Measurements from ENCODE around the gene EPS15. TPM values are rescaled to one million over a fixed set of nuclear protein-coding genes. Genes with fewer than 3 reads are reported as not detected.

The EPS15 gene
- total and polyA plus RNA-seq, 9 of the 15 experiments (the other 6 are each of a cell fraction or from before 2014, with no cell fraction given) = 23.1 to 69.0 (median 41.7) TPM

DNA sequence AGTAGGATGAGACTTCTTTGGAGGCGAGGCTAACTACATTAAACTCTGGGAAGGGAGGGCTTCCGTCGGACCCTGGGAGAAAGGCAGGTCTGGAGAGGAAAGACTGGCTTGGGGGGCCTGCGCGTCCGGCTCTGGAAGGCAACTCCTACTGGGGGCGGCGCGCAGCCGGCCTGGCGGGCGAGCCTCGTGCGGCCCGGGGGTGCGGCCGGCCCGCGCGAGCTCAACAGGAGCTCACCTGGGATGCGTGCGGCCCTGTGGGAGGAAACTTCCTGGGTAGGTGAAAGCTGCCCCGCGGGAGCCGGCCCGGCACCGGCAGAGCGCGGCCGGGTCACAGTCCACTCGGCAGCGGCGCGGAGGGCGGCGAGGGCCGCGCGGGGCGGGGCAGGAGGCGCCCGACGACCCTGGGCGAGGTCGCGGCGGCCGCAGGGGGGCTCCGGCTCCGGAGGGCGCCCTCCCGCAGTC lies 449 bp downstream of the EPS15 start (continued):
- no peak for TF ChIP-seq REST (IDR thresholded peaks at IDR 0.05; ENCODE audit: borderline replicate concordance)
- peak; percentile 47; the same call in 1 of the 2 replicates for TF ChIP-seq REST (CRISPR knock-in tag; IDR thresholded peaks at IDR 0.05; ENCODE audit: low read depth)
- TF ChIP-seq HBP1 (CRISPR knock-in tag; IDR thresholded peaks at IDR 0.05) = no peak
- TF ChIP-seq FOXM1 (IDR thresholded peaks at IDR 0.05; ENCODE audit: low read depth) = no peak
- no peak for TF ChIP-seq FOXM1 (CRISPR knock-in tag; IDR thresholded peaks at IDR 0.05; ENCODE audit: low read depth)
- TF ChIP-seq, protein P1, sequence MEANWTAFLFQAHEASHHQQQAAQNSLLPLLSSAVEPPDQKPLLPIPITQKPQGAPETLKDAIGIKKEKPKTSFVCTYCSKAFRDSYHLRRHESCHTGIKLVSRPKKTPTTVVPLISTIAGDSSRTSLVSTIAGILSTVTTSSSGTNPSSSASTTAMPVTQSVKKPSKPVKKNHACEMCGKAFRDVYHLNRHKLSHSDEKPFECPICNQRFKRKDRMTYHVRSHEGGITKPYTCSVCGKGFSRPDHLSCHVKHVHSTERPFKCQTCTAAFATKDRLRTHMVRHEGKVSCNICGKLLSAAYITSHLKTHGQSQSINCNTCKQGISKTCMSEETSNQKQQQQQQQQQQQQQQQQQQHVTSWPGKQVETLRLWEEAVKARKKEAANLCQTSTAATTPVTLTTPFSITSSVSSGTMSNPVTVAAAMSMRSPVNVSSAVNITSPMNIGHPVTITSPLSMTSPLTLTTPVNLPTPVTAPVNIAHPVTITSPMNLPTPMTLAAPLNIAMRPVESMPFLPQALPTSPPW (CRISPR knock-in tag; IDR thresholded peaks at IDR 0.05) = no peak
- TF ChIP-seq ZC3H11A (IDR thresholded peaks at IDR 0.05; ENCODE audit: low read depth, low read length) = no peak
- no peak for TF ChIP-seq IFI16 (CRISPR knock-in tag; IDR thresholded peaks at IDR 0.05)
- TF ChIP-seq ZNF347 (CRISPR knock-in tag; IDR thresholded peaks at IDR 0.05; ENCODE audit: low read depth) = no peak
- TF ChIP-seq SRSF3 (IDR thresholded peaks at IDR 0.05; ENCODE audit: insufficient read depth, low read length) = no peak
- 0 out of 2 replicates have a peak, but pooled peaks have one; percentile 25 for TF ChIP-seq ZFX (CRISPR knock-in tag; IDR thresholded peaks at IDR 0.05)
- no peak for TF ChIP-seq ZFP36 (IDR thresholded peaks at IDR 0.05; ENCODE audit: low read depth, low read length, partially characterized antibody)
- TF ChIP-seq TAF1 (IDR thresholded peaks at IDR 0.05; ENCODE audit: control insufficient read depth, extremely low read depth, insufficient read depth, low read length, severe bottlenecking) = no peak
- TF ChIP-seq ZNF384 (IDR thresholded peaks at IDR 0.05; ENCODE audit: low read depth, low read length) = no peak
- TF ChIP-seq PML (IDR thresholded peaks at IDR 0.05; ENCODE audit: low read length) = no peak
- TF ChIP-seq JUNB (CRISPR knock-in tag; conservative IDR thresholded peaks at IDR 0.05) = no peak
- no peak for TF ChIP-seq TEAD1 (CRISPR knock-in tag; IDR thresholded peaks at IDR 0.05)
- no peak for TF ChIP-seq MAFF (IDR thresholded peaks at IDR 0.05; ENCODE audit: low read length)
- peak; percentile 55; the same call in 1 of the 2 replicates for TF ChIP-seq KLF1 (tag; IDR thresholded peaks at IDR 0.05)
- TF ChIP-seq ZNF408 (CRISPR knock-in tag; IDR thresholded peaks at IDR 0.05; ENCODE audit: low read depth) = no peak

Measured in K562 (cell line).